ENCODE data around the gene PPIE. TPM values are rescaled to one million over a fixed set of nuclear protein-coding genes. Genes with fewer than 3 reads are reported as not detected.

Gene PPIE
- total and polyA plus RNA-seq, 2 of the 8 experiments (the other 6 are each of a cell fraction or from before 2014, with no cell fraction given), result 38.9 to 56.1 TPM

GRCh38 chr1:39707506-39707905 lies 31.2 kb upstream of the PPIE start:
- FAIRE-seq, result no peak
- TF ChIP-seq JUN (IDR thresholded peaks at IDR 0.05; ENCODE audit: low read depth, low read length) (no peak), TAF7 (optimal IDR thresholded peaks at IDR 0.05; ENCODE audit: borderline replicate concordance, low read depth, low read length) (no peak), SUZ12 (IDR thresholded peaks at IDR 0.05; ENCODE audit: low read length) (no peak), RAD21 (IDR thresholded peaks at IDR 0.05 in 1 of 2, conservative IDR thresholded peaks at IDR 0.05 in 1 of 2; ENCODE audit: low read depth in 2 of 2, low read length in 2 of 2) (no peak), RXRA (IDR thresholded peaks at IDR 0.05; ENCODE audit: insufficient read depth, low read depth, low read length) (no peak), CHD2 (IDR thresholded peaks at IDR 0.05; ENCODE audit: low read length) (no peak), TAF1 (IDR thresholded peaks at IDR 0.05; ENCODE audit: low read depth, low read length) (no peak), KDM5A (IDR thresholded peaks at IDR 0.05; ENCODE audit: low read length) (no peak), EGR1 (IDR thresholded peaks at IDR 0.05; ENCODE audit: borderline replicate concordance, low read depth, low read length) (no peak), BACH1 (IDR thresholded peaks at IDR 0.05; ENCODE audit: low read length) (no peak), FOSL1 (IDR thresholded peaks at IDR 0.05; ENCODE audit: insufficient read depth, low read depth, low read length) (no peak)
- TF ChIP-seq, protein P1, sequence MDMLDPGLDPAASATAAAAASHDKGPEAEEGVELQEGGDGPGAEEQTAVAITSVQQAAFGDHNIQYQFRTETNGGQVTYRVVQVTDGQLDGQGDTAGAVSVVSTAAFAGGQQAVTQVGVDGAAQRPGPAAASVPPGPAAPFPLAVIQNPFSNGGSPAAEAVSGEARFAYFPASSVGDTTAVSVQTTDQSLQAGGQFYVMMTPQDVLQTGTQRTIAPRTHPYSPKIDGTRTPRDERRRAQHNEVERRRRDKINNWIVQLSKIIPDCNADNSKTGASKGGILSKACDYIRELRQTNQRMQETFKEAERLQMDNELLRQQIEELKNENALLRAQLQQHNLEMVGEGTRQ (IDR thresholded peaks at IDR 0.05; ENCODE audit: low read length), result no peak
- TF ChIP-seq, protein P2, sequence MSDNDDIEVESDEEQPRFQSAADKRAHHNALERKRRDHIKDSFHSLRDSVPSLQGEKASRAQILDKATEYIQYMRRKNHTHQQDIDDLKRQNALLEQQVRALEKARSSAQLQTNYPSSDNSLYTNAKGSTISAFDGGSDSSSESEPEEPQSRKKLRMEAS (IDR thresholded peaks at IDR 0.05), result no peak

More at GRCh38 chr1:39707506-39707905, 31.2 kb upstream of the PPIE start:
- no peak overlapping the region for H3K4me3 ChIP-seq (ENCODE audit: extremely low read depth in 1 of 4, insufficient read depth in 2 of 4, low read depth in 3 of 4, low read length in 4 of 4)
- H4K20me1 ChIP-seq (replicated peaks in 1 of 2; ENCODE audit: control insufficient read depth in 1 of 2, insufficient read depth in 2 of 2, low read length in 2 of 2), result peaks cover 9 to 19% of the 10 kb centered on the region in 2 experiments
- no peaks in the 10 kb centered on the region for H3K9me3 ChIP-seq (ENCODE audit: insufficient read depth in 2 of 2, low read depth in 1 of 2, low read length in 1 of 2)
- no peak overlapping the region for H3K56ac ChIP-seq (replicated peaks; ENCODE audit: insufficient read length, low read depth, low read length)
- no peaks in the 10 kb centered on the region for H3K36me3 ChIP-seq (ENCODE audit: control insufficient read depth in 2 of 4, insufficient read depth in 4 of 4, low read length in 3 of 4)
- H4K91ac ChIP-seq (replicated peaks; ENCODE audit: insufficient read length, low read length), result no peak overlapping the region
- no peak overlapping the region for H3K14ac ChIP-seq (ENCODE audit: insufficient read length)
- 92% methylated on average over 4 of the region's 4 CpGs; no CpG with 5 or more reads in 1 of the 2 experiments for WGBS, 2 experiments (ENCODE audit: extremely low coverage in 1 of 2, insufficient coverage in 1 of 2, insufficient read length in 1 of 2, insufficient replicate concordance in 2 of 2, low coverage in 1 of 2, low lambda C conversion rate in 2 of 2, missing lambda C conversion rate in 1 of 2)
- no peak overlapping the region for H4K8ac ChIP-seq (ENCODE audit: extremely low read depth, insufficient read depth, low read length)
- no peak overlapping the region for H3K18ac ChIP-seq (ENCODE audit: extremely low read depth, low read length)
- DNase-seq (ENCODE audit: low read depth in 1 of 2, low spot score in 2 of 2), result no peak
- no peaks in the 10 kb centered on the region for H3K23me2 ChIP-seq (ENCODE audit: low read depth, low read length)
- H3K4me1 ChIP-seq (replicated peaks in 1 of 4; ENCODE audit: control insufficient read depth in 3 of 4, insufficient read depth in 4 of 4, low read length in 3 of 4), result peaks cover 3 to 14% (median 4%) of the 10 kb centered on the region in 4 experiments; a peak in 5 of 7 replicates
- no peak overlapping the region for H3K4ac ChIP-seq (replicated peaks; ENCODE audit: insufficient read length, low read depth, low read length)
- H2AK5ac ChIP-seq (ENCODE audit: low read depth, low read length), result no peak overlapping the region
- H4K5ac ChIP-seq (ENCODE audit: insufficient read length, low read depth, low read length), result no peak overlapping the region
- H2BK12ac ChIP-seq (ENCODE audit: low read depth, low read length), result no peak overlapping the region
- no peak overlapping the region for H2BK20ac ChIP-seq (ENCODE audit: low read length)
- H3K27ac ChIP-seq (ENCODE audit: low read depth, low read length), result no peak overlapping the region
- no peak overlapping the region for H3K23ac ChIP-seq (ENCODE audit: insufficient read length)
- ChIA-PET POLR2A (ENCODE audit: partially characterized antibody) (no interaction called here), CTCF (ENCODE audit: partially characterized antibody) (interaction anchor here (3.2 to 8.6 kb wide), 2 partner anchors 13 to 49 kb away, joined by 11 to 46 read pairs; no protein-coding TSS in a partner anchor)
- peaks cover 65 to 99% (median 90%) of the 10 kb centered on the region in 4 experiments for H3K27me3 ChIP-seq (replicated peaks in 1 of 4; ENCODE audit: control insufficient read depth in 3 of 4, extremely low read depth in 1 of 4, insufficient read depth in 3 of 4, low read length in 3 of 4)
- H2AFZ ChIP-seq (ENCODE audit: low read length), result no peak overlapping the region
- H2BK5ac ChIP-seq (ENCODE audit: low read depth, low read length), result no peak overlapping the region
- no peak overlapping the region for H2BK15ac ChIP-seq (ENCODE audit: low read length)
- H3K79me2 ChIP-seq (ENCODE audit: control insufficient read depth in 1 of 2, insufficient read depth in 2 of 2, low read length in 2 of 2), result no peaks in the 10 kb centered on the region
- H3K79me1 ChIP-seq (ENCODE audit: low read depth, low read length), result no peaks in the 10 kb centered on the region
- H3K9ac ChIP-seq (replicated peaks in 1 of 4; ENCODE audit: extremely low read depth in 1 of 4, low read depth in 3 of 4, low read length in 3 of 4), result no peak overlapping the region
- no peak overlapping the region for H2BK120ac ChIP-seq (replicated peaks; ENCODE audit: low read depth, low read length)
- no peak overlapping the region for H3K4me2 ChIP-seq (ENCODE audit: insufficient read depth in 1 of 2, low read depth in 2 of 2, low read length in 2 of 2)
